SK-N-MC (cell line): ENCODE data around the gene ATOH7.

ENCODE experiments used
- EZH2 ChIP-seq: fragments of 200-600 bp; sonication (generic); IDR thresholded peaks from one replicate; pipeline ENCODE4 v1.6.1; 2017; ENCODE audit warnings: antibody characterized with exemption
- POLR2AphosphoS5 ChIP-seq: IDR thresholded peaks from 2 replicates; pipeline ENCODE4 v1.6.1; 2012; ENCODE audit warnings: mild to moderate bottlenecking, low read depth, low read length, borderline replicate concordance

- TF ChIP-seq POLR2AphosphoS5 (no peak), EZH2 (no peak)
Observed at GRCh38 chr10:68275600-68276126, 43.8 kb upstream of the ATOH7 start.
